Measurements from ENCODE around the gene CXCR4. TPM values are rescaled to one million over a fixed set of nuclear protein-coding genes. Genes with fewer than 3 reads are reported as not detected.

The CXCR4 gene
- total and polyA plus RNA-seq, 2 experiments from 2014 or later = 0.16 TPM; not detected in 1

DNA sequence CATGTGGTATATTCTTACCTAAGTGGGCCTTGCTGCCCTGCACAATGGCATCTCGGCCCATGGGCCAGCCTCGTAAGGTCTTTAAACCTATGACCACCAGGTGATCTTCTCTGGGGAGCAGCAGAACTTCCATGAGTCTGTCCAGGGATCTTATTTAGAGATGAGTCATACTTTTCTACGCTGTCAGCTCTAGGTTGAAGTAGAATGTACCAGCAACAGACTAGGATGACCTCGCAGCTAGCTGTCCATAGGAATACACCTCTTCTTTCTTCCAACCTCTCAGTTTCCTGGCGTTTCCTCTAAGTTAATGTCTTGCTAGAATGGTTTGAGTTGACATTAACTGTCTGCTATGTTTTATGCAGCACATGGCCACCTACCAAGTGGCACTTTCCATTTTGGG, 15.6 kb upstream of the CXCR4 start:
- H3K4me3 ChIP-seq = no peak overlapping the region
- no peak for DNase-seq
- WGBS, 2 experiments (ENCODE audit: low coverage in 1 of 2, low lambda C conversion rate in 2 of 2, missing lambda C conversion rate in 2 of 2) = 49 to 52% methylated on average over 5 of the region's 5 CpGs
- no peaks in the 10 kb centered on the region for H3K79me2 ChIP-seq (ENCODE audit: insufficient read depth)
- no peak for TF ChIP-seq EZH2 (IDR thresholded peaks at IDR 0.05; ENCODE audit: insufficient read depth, poor library complexity, severe bottlenecking)
- no peak for TF ChIP-seq EZH2phosphoT487 (IDR thresholded peaks at IDR 0.05; ENCODE audit: insufficient read depth, low read depth)
- H3K27me3 ChIP-seq (replicated peaks; ENCODE audit: insufficient read depth) = no peaks in the 10 kb centered on the region; the same call in 1 of the 2 replicates
- no peak overlapping the region for H3K9ac ChIP-seq
- no peaks in the 10 kb centered on the region for H4K20me1 ChIP-seq (ENCODE audit: insufficient read depth)
- no peaks in the 10 kb centered on the region for H3F3A ChIP-seq (ENCODE audit: insufficient read depth)
- H3K9me3 ChIP-seq (ENCODE audit: low read depth) = no peaks in the 10 kb centered on the region
- no peak overlapping the region for H3K4me2 ChIP-seq (ENCODE audit: unreplicated experiment)
- in situ Hi-C loops (cut with MboI) = no loop called here
- no peaks in the 10 kb centered on the region for H3K4me1 ChIP-seq (ENCODE audit: insufficient read depth)
- no peaks in the 10 kb centered on the region for H3K36me3 ChIP-seq (ENCODE audit: low read depth)
- no peaks in the 10 kb centered on the region for H3K9me2 ChIP-seq (ENCODE audit: insufficient read depth)
- no peak overlapping the region for H2AFZ ChIP-seq
- no peak overlapping the region for H3K27ac ChIP-seq

DNA sequence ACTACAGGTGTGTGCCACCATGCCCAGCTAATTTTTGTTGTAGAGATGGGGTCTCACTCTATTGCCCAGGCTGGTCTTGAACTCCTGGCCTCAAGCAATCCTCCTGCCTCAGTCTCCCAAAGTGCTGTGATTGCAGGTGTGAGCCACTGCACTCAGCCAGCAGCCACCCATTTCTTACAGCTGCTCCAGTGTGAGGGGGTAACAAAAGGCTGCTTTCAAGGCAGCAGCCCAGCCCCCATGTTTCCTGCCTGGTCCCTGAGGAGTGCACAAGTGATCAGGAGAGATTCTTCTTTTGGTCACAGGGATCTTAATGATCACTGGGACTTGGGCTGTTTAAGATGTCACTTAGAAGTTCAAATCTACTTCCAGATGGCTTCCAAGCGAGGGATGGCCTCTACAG, 15.2 kb upstream of the CXCR4 start:
- DNase-seq = no peak
- no peak overlapping the region for H3K9ac ChIP-seq
- WGBS, 2 experiments (ENCODE audit: low coverage in 1 of 2, low lambda C conversion rate in 2 of 2, missing lambda C conversion rate in 2 of 2) = 0 to 9% methylated on average over 1 of the region's 1 CpG
- no peak overlapping the region for H3K4me3 ChIP-seq
- no peak overlapping the region for H3K27ac ChIP-seq
- no peaks in the 10 kb centered on the region for H3K9me2 ChIP-seq (ENCODE audit: insufficient read depth)
- H4K20me1 ChIP-seq (ENCODE audit: insufficient read depth) = no peaks in the 10 kb centered on the region
- H3F3A ChIP-seq (ENCODE audit: insufficient read depth) = no peaks in the 10 kb centered on the region
- H3K36me3 ChIP-seq (ENCODE audit: low read depth) = no peaks in the 10 kb centered on the region
- no peak overlapping the region for H3K4me2 ChIP-seq (ENCODE audit: unreplicated experiment)
- TF ChIP-seq EZH2 (IDR thresholded peaks at IDR 0.05; ENCODE audit: insufficient read depth, poor library complexity, severe bottlenecking) = no peak
- no peak for TF ChIP-seq EZH2phosphoT487 (IDR thresholded peaks at IDR 0.05; ENCODE audit: insufficient read depth, low read depth)
- no peaks in the 10 kb centered on the region for H3K9me3 ChIP-seq (ENCODE audit: low read depth)
- in situ Hi-C loops (cut with MboI) = no loop called here
- H2AFZ ChIP-seq = no peak overlapping the region
- H3K4me1 ChIP-seq (ENCODE audit: insufficient read depth) = no peaks in the 10 kb centered on the region
- no peaks in the 10 kb centered on the region for H3K79me2 ChIP-seq (ENCODE audit: insufficient read depth)
- H3K27me3 ChIP-seq (replicated peaks; ENCODE audit: insufficient read depth) = no peaks in the 10 kb centered on the region; the same call in 1 of the 2 replicates

DNA sequence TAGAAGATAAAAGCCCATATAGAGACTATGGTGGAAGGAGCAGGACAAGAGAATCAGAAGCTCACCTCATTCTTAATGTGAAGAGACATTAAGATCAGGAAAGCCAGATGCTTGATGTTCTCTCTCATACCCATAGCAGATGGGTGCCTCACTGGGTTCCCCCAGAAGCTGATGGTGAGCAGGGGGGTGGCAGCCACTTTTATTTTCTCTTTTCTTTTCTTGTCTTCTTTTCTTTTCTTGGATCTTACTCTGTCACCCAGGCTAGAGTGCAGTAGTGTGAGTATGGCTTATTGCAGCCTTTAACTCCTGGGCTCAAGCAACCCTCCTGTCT, 14.8 kb upstream of the CXCR4 start:
- Histone ChIP-seq H3K4me2 (ENCODE audit: unreplicated experiment) (no peak overlapping the region), H3K4me3 (no peak overlapping the region), H2AFZ (no peak overlapping the region), H3K9me2 (ENCODE audit: insufficient read depth) (no peaks in the 10 kb centered on the region), H3K9ac (no peak overlapping the region), H4K20me1 (ENCODE audit: insufficient read depth) (no peaks in the 10 kb centered on the region), H3K27me3 (replicated peaks; ENCODE audit: insufficient read depth) (no peaks in the 10 kb centered on the region; the same call in 1 of the 2 replicates), H3K36me3 (ENCODE audit: low read depth) (no peaks in the 10 kb centered on the region), H3K9me3 (ENCODE audit: low read depth) (no peaks in the 10 kb centered on the region), H3K4me1 (ENCODE audit: insufficient read depth) (no peaks in the 10 kb centered on the region), H3K27ac (no peak overlapping the region), H3F3A (ENCODE audit: insufficient read depth) (no peaks in the 10 kb centered on the region), H3K79me2 (ENCODE audit: insufficient read depth) (no peaks in the 10 kb centered on the region)
- TF ChIP-seq EZH2 (IDR thresholded peaks at IDR 0.05; ENCODE audit: insufficient read depth, poor library complexity, severe bottlenecking) (no peak), EZH2phosphoT487 (IDR thresholded peaks at IDR 0.05; ENCODE audit: insufficient read depth, low read depth) (no peak)
- DNase-seq = no peak
- in situ Hi-C loops (cut with MboI) = no loop called here

DNA sequence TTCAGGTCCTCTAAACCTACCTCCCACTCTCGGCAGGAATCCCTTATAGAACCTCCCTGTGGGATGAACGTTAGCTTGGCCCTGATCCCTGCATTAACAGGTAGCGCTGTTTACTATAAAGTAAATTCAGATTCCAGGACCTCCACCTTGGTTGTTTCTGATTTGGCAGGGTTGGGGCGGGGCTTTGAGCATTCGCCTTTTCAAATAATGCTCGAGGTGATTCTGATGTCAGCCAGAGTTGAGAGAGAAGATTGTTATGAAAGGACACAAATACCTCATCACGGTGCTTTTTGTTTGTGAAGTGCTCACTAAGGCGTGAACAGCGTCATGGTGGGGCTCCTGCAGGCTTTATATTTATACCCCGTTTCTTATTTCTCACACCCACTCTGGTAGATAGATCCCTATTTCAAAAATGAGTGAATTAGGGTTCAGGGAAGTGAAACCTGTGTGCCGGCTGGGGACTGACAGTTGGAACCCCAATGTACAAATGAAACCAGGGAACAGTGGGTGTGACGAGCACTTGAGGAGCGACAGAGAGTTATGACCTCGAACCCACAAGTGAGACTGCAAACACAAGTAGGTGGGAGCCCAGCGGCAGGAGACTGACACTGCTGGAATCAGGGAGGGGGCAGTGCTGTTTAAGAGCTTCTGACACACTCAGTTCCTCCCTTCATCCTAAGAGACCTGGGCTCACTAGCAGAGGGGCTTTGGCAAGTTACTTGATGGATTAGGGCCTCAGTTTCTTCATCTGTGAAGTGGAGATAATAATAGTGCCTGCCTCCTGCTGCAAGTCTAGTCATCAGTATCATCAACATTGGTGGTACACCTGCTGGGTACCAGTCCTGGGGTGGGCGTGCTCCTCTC, 14.2 kb upstream of the CXCR4 start:
- in situ Hi-C loops (cut with MboI) = no loop called here
- 36 to 39% methylated on average over 16 of the region's 16 CpGs for WGBS, 2 experiments (ENCODE audit: low coverage in 1 of 2, low lambda C conversion rate in 2 of 2, missing lambda C conversion rate in 2 of 2)

More for the DNA sequence above, 14.2 kb upstream of the CXCR4 start:
- no peak for DNase-seq
- TF ChIP-seq EZH2phosphoT487 (IDR thresholded peaks at IDR 0.05; ENCODE audit: insufficient read depth, low read depth) (no peak), EZH2 (IDR thresholded peaks at IDR 0.05; ENCODE audit: insufficient read depth, poor library complexity, severe bottlenecking) (no peak)
- H3K27ac ChIP-seq = no peak overlapping the region
- H3K4me2 ChIP-seq (ENCODE audit: unreplicated experiment) = no peak overlapping the region
- no peaks in the 10 kb centered on the region for H3F3A ChIP-seq (ENCODE audit: insufficient read depth)
- no peaks in the 10 kb centered on the region for H3K36me3 ChIP-seq (ENCODE audit: low read depth)
- no peaks in the 10 kb centered on the region for H3K79me2 ChIP-seq (ENCODE audit: insufficient read depth)
- no peaks in the 10 kb centered on the region for H3K9me2 ChIP-seq (ENCODE audit: insufficient read depth)
- no peak overlapping the region for H3K4me3 ChIP-seq
- H4K20me1 ChIP-seq (ENCODE audit: insufficient read depth) = no peaks in the 10 kb centered on the region
- no peaks in the 10 kb centered on the region; the same call in 1 of the 2 replicates for H3K27me3 ChIP-seq (replicated peaks; ENCODE audit: insufficient read depth)
- no peaks in the 10 kb centered on the region for H3K4me1 ChIP-seq (ENCODE audit: insufficient read depth)
- H2AFZ ChIP-seq = no peak overlapping the region
- H3K9ac ChIP-seq = no peak overlapping the region
- H3K9me3 ChIP-seq (ENCODE audit: low read depth) = no peaks in the 10 kb centered on the region
